Activated T-cell treated with anti-CD3 and anti-CD28 coated beads, Interleukin-2, amount 50 U/mL, for 4 hours (primary cell): Measurements from ENCODE around the gene OSER1. TPM values are rescaled to one million over a fixed set of nuclear protein-coding genes. Genes with fewer than 3 reads are reported as not detected.
"Not testable (repeated sequence)": the region's sequence is repeated elsewhere in the genome, so short reads cannot be mapped to it uniquely, and the experiment has no call there.

Experiments used
- ATAC-seq, 2 donors: fragments of 200-7000 bp; cut with Tn5 transposase; one replicate each; pipeline ENCODE4 v1.10.0; 2021
- DNase-seq: peaks from one replicate; pipeline ENCODE4 v3.0.0-alpha.2; 2020
- H3K27me3 Mint-ChIP-seq: one replicate; pipeline ENCODE4 v1.8.0; 2021; ENCODE audit warnings: low read depth, mixed read lengths
- H3K36me3 Mint-ChIP-seq: one replicate; pipeline ENCODE4 v1.8.0; 2022; ENCODE audit warnings: mixed read lengths; ENCODE audit not compliant: insufficient read depth
- H3K4me1 Mint-ChIP-seq: one replicate; pipeline ENCODE4 v1.8.0; 2021; ENCODE audit warnings: low read depth, mixed read lengths
- H3K4me3 Mint-ChIP-seq: one replicate; pipeline ENCODE4 v1.8.0; 2021; ENCODE audit warnings: mild to moderate bottlenecking, moderate library complexity, mixed read lengths
- H3K9me3 Mint-ChIP-seq: one replicate; pipeline ENCODE4 v1.8.0; 2021; ENCODE audit warnings: mixed read lengths
- total RNA-seq, 3 donors: library from RNA; stranded (reverse); gene quantifications; one replicate each; pipeline ENCODE4 v1.2.1, GENCODE V29; 2021

The OSER1 gene
- total RNA-seq, 3 donors from 2014 or later = 17.9 to 19.7 (median 19.2) TPM

- H3K27me3 Mint-ChIP-seq = no peaks in the 10 kb centered on the region
- no peak overlapping the region for H3K4me3 Mint-ChIP-seq
- H3K4me1 Mint-ChIP-seq = peaks cover 5% of the 10 kb centered on the region
- no peaks in the 10 kb centered on the region for H3K9me3 Mint-ChIP-seq
- DNase-seq (no peak), ATAC-seq (no peak)
- H3K36me3 Mint-ChIP-seq = no peaks in the 10 kb centered on the region
Observed at GRCh38 chr20:44234566-44235317, 24.2 kb upstream of the OSER1 start.

GRCh38 chr20:44233436-44234016 lies 23.0 kb upstream of the OSER1 start:
- no peak for ATAC-seq

GRCh38 chr20:44232469-44232856 lies 21.9 kb upstream of the OSER1 start:
- H3K4me3 Mint-ChIP-seq, ATAC-seq, H3K36me3 Mint-ChIP-seq, H3K4me1 Mint-ChIP-seq, H3K27me3 Mint-ChIP-seq, H3K9me3 Mint-ChIP-seq, DNase-seq: not testable (repeated sequence)

More at GRCh38 chr20:44233436-44234016, 23.0 kb upstream of the OSER1 start:
- H3K4me3 Mint-ChIP-seq = no peak overlapping the region
- no peaks in the 10 kb centered on the region for H3K9me3 Mint-ChIP-seq
- H3K36me3 Mint-ChIP-seq = no peaks in the 10 kb centered on the region
- H3K4me1 Mint-ChIP-seq = peaks cover 5% of the 10 kb centered on the region
- no peaks in the 10 kb centered on the region for H3K27me3 Mint-ChIP-seq
- DNase-seq = no peak

- H3K4me1 Mint-ChIP-seq = peaks cover 5% of the 10 kb centered on the region
- H3K9me3 Mint-ChIP-seq = no peaks in the 10 kb centered on the region
- H3K27me3 Mint-ChIP-seq = no peaks in the 10 kb centered on the region
- no peaks in the 10 kb centered on the region for H3K36me3 Mint-ChIP-seq
- ATAC-seq (no peak), DNase-seq (no peak)
- H3K4me3 Mint-ChIP-seq = no peak overlapping the region
Observed at GRCh38 chr20:44231713-44232468, 21.3 kb upstream of the OSER1 start.

GRCh38 chr20:44231193-44231592 lies 20.6 kb upstream of the OSER1 start:
- Mint-ChIP-seq H3K9me3 (no peaks in the 10 kb centered on the region), H3K4me3 (no peak overlapping the region), H3K4me1 (peaks cover 5% of the 10 kb centered on the region), H3K27me3 (no peaks in the 10 kb centered on the region), H3K36me3 (no peaks in the 10 kb centered on the region)
- ATAC-seq (no peak), DNase-seq (no peak)

GRCh38 chr20:44228465-44229258 lies 18.1 kb upstream of the OSER1 start:
- Mint-ChIP-seq H3K4me3 (no peak overlapping the region), H3K36me3 (no peaks in the 10 kb centered on the region), H3K4me1 (peaks cover 5% of the 10 kb centered on the region), H3K27me3 (no peaks in the 10 kb centered on the region), H3K9me3 (no peaks in the 10 kb centered on the region)
- no peak for ATAC-seq
- no peak for DNase-seq

- Mint-ChIP-seq H3K27me3 (no peaks in the 10 kb centered on the region), H3K4me3 (no peak overlapping the region), H3K9me3 (no peaks in the 10 kb centered on the region), H3K4me1 (peaks cover 14% of the 10 kb centered on the region), H3K36me3 (no peaks in the 10 kb centered on the region)
- ATAC-seq = no peak
- no peak for DNase-seq
Observed at GRCh38 chr20:44224637-44225036, 14.1 kb upstream of the OSER1 start.

- no peak for DNase-seq
- Mint-ChIP-seq H3K36me3 (no peaks in the 10 kb centered on the region), H3K9me3 (no peaks in the 10 kb centered on the region), H3K27me3 (no peaks in the 10 kb centered on the region), H3K4me3 (no peak overlapping the region), H3K4me1 (peaks cover 23% of the 10 kb centered on the region)
- no peak for ATAC-seq
Observed at GRCh38 chr20:44223721-44224120, 13.2 kb upstream of the OSER1 start.

- peaks cover 32% of the 10 kb centered on the region for H3K4me1 Mint-ChIP-seq
- H3K4me3 Mint-ChIP-seq = no peak overlapping the region
- no peaks in the 10 kb centered on the region for H3K9me3 Mint-ChIP-seq
- ATAC-seq (no peak), DNase-seq (no peak)
- no peaks in the 10 kb centered on the region for H3K36me3 Mint-ChIP-seq
- H3K27me3 Mint-ChIP-seq = no peaks in the 10 kb centered on the region
Observed at GRCh38 chr20:44222633-44223368, 12.2 kb upstream of the OSER1 start.

- Mint-ChIP-seq H3K27me3 (no peaks in the 10 kb centered on the region), H3K36me3 (peaks cover 2% of the 10 kb centered on the region), H3K4me1 (peaks cover 40% of the 10 kb centered on the region), H3K4me3 (no peak overlapping the region), H3K9me3 (no peaks in the 10 kb centered on the region)
- ATAC-seq (no peak), DNase-seq (no peak)
Observed at GRCh38 chr20:44222027-44222426, 11.5 kb upstream of the OSER1 start.

GRCh38 chr20:44221368-44221954 lies 10.9 kb upstream of the OSER1 start:
- H3K4me1 Mint-ChIP-seq = peaks cover 42% of the 10 kb centered on the region

GRCh38 chr20:44219791-44220190 lies 9.2 kb upstream of the OSER1 start:
- Mint-ChIP-seq H3K27me3 (no peaks in the 10 kb centered on the region), H3K4me1 (peaks cover 55% of the 10 kb centered on the region), H3K9me3 (no peaks in the 10 kb centered on the region), H3K36me3 (peaks cover 9% of the 10 kb centered on the region), H3K4me3 (no peak overlapping the region)
- DNase-seq (no peak), ATAC-seq (no peak)

More at GRCh38 chr20:44221368-44221954, 10.9 kb upstream of the OSER1 start:
- Mint-ChIP-seq H3K27me3 (no peaks in the 10 kb centered on the region), H3K36me3 (peaks cover 2% of the 10 kb centered on the region), H3K9me3 (no peaks in the 10 kb centered on the region), H3K4me3 (no peak overlapping the region)
- DNase-seq (no peak), ATAC-seq (no peak)

GRCh38 chr20:44219170-44219730 lies 8.7 kb upstream of the OSER1 start:
- Mint-ChIP-seq H3K4me1 (peaks cover 56% of the 10 kb centered on the region), H3K9me3 (no peaks in the 10 kb centered on the region), H3K36me3 (peaks cover 9% of the 10 kb centered on the region), H3K4me3 (peak overlapping the region; percentile 22), H3K27me3 (no peaks in the 10 kb centered on the region)
- DNase-seq = no peak
- peak; percentile 15 to 32 for ATAC-seq
